HG02623 (cell line): ENCODE measurements around the gene EML4.

Source experiments
- ATAC-seq: cut with Tn5 transposase; IDR thresholded peaks from one replicate; pipeline ENCODE4 v1.9.1; 2021; ENCODE audit warnings: moderate library complexity; ENCODE audit not compliant: unreplicated experiment

The EML4 gene

GRCh38 chr2:42136782-42137124 is 32.4 kb upstream of the EML4 start:
- ATAC-seq, result no peak

DNA sequence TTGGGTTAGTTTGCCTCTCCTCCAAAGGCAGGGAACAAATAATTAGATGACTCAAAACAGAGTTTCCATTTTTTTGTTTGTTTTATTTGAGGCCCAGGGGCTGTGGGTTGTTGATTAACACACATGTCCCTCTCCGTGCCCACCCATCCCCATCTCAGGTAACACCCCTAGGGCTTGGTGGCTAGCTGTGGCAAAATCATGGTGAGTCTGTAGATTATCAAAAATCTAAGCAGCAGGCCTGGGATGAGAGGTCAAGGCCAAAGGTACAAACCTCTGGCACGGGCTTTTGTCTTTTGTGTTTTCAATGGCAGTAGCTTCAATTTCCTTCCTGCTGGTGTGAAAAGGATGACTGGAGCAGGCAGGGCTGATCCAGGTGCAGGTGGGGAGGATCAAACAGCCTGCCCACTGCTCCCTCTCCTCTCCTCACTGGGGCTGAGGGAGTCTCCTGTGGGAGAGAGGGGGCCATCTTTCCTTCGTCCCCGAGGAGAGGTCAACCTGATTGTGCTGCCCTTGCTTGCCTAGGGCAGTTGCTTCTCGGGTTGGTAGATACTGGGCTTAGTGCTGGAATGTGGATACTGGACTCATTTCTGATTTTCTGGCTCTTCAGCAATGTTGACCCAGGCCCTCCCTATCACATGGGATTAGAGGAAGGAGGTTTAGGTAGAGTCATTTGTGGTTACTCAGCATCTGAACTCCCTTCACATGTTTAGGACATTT is 31.9 kb upstream of the EML4 start:
- no peak for ATAC-seq

- ATAC-seq, result no peak
Observed at GRCh38 chr2:42138163-42139015, 30.8 kb upstream of the EML4 start.

- ATAC-seq, result no peak
Observed at GRCh38 chr2:42139101-42139500, 30.1 kb upstream of the EML4 start.

DNA sequence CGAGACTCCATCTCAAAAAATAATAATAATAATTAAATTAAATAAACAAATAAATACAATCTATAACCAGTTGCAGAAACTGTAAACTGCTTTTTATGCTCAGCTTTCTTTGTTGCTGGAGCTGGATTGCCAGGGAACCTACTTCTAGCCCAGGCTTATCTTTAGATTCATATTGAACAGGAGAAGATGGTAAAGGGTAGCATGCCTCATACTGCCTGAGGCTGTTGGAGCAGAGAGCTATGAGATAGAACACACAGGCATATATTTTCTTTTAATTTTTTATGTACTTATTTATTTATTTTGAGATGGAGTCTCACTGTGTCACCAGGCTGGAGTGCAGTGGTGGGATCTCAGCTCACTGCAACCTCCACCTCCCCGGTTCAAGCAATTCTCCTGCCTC is 28.7 kb upstream of the EML4 start:
- ATAC-seq, result no peak

DNA sequence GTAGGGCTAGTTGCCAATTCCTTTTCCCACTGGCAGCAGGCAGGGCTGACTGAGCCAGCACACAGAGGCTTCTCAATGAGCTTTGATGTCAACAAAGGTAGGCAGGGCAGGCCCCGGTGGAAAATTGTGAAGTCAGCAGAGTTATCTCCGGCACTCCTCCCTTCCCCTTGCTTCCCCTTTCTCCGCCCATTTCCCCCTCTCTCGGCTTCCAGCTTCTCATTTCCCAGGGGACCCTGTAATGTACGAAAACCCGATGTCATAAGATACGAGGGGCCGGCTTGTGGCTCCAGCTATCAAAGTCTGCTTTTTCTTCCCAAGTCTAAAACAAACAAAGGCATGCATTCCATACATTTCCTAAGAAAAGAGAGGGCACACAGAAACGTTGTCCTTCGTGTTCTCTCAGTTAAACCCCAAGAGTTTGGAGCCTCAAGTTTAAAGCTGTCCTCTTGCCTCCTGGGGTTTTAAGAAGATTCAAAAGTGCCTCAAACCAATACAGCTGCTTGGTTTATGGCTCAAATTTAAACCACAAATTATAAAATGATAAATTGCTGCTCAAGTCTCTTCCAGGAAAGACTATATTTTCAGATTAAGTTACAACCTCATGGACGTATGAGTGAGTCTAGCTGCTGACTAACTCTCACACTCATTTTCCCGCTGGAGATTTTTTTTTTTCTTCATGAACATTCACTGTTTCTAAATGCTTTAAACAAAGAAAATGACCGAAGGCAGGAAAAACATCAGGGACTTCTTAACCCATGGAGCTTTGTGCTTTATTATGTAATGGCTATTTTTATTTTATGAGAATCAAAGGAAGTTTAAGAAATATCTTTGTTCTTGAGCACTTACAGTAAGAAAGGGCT is 27.2 kb upstream of the EML4 start:
- ATAC-seq, result no peak

DNA sequence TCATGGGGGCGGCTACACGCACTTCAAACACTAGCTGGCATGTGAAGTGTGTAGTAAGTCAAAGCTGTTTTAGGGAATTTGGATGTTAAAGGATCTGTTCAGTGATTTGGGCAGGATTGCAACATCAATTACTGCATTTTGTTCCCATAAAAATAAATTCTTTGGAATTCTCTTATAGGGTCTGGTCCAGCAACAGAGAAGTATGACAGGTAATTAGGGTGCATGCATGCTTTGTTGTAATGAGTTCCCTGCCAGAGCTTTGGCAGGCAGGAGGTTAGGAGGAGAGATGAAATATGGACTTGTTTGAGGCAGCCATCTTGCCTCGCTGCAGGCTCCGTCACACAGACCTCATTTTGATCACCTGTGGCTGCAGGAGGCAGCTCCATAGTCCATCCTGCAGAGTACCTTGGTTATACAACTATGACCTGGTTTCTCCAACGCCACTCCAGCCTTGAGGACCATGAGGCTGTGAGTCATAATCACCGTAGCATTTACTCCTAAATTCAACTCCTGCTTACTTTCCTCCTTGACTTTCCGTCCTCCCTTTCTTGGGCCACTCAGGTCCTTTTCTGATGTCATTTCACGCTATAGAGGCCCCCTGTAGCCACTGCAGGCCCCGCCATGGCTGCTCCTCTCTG is 26.5 kb upstream of the EML4 start:
- no peak for ATAC-seq

- no peak for ATAC-seq
Observed at GRCh38 chr2:42147641-42148274, 21.4 kb upstream of the EML4 start.

DNA sequence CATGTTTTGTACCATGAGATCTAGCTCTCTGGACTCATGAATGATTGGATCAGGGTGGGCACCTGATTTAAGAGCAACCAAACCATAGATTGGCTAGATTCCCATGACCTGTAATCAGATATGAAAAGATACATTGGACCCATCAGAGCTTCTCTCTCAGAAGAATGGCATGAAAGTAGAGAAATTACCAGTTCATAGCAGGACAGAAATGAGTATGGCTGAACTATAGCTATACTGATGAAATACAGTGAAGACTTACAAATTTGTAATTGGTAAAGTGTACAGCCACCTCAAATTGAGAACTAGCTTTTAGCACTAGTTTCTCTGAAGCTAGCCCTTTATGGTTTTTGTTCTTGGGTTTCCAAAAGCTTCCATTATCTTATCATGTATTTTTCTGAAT is 19.0 kb upstream of the EML4 start:
- no peak for ATAC-seq

DNA sequence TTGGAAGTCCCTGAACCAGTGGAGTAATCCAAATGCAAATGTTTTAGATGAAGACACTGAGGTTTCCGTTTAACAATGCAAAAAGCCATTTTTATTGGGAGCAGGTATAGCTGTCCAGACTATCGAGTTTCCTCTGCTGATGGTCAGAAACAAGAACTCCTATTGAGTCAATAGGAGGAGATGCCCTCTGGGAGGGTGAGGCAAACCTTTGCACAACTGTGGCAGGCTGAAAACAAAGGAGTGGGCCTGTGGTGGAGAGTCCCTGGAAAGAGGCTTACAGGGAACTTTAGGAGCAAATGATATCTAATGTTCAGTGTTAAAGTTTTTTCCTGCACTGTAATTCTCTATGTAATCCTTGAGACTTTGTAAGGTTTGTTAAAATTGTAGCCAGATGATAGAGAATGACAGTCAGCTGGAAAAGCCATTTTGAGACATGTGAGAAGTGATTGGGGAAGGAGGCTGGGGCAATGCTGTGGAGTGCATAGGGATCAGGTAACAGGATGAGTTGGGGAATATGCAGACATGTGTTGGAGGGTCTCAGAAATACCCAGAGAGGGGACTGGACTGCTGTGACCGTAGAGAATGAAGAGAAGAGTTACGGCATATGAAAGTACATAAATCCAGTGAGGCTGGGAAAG is 15.1 kb upstream of the EML4 start:
- no peak for ATAC-seq

GRCh38 chr2:42156721-42157120 is 12.4 kb upstream of the EML4 start:
- ATAC-seq, result no peak

- no peak for ATAC-seq
Observed at GRCh38 chr2:42161444-42161843, 7.7 kb upstream of the EML4 start.

GRCh38 chr2:42163444-42164045 is 5.6 kb upstream of the EML4 start:
- no peak for ATAC-seq

DNA sequence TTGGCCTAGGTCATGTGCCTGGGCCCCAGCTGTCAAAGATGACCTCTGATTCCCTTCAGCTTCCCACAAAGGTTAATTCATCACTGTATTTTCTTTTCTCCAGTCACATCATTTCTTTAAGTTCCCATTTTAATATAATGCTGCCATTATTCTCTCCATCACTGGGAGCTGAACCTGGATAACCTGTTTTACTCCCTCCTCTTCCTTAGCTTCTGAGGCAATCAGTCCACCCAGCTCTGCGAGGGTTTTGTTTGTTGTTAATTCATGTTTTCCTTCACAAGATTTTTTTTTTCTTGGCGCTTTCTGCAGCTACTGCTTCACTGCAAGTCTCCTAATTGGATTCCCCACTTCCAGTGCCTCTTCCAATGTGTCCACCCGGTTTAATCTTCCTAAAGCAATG is 5.1 kb upstream of the EML4 start:
- ATAC-seq, result no peak

- ATAC-seq, result no peak
Observed at GRCh38 chr2:42164971-42165370, 4.2 kb upstream of the EML4 start.

DNA sequence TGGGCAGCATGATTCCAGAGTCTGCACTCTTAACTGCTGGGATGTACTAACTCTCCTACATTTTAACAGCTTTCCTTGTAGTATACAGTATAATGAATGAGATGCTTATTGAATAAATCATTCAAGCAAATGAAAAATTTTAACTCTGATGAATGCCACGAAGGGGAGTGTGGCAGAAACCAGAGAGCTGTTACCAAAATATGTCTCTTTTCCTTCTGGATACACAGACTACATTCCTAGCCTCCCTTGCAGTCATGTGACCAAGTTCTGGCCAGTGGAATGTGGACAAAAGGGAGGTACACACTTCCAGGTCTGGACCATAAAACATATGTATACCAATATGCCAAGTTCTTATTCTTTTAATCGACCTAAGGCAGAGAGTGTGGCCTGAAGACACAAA is 1.7 kb upstream of the EML4 start:
- no peak for ATAC-seq

- no peak for ATAC-seq
Observed at GRCh38 chr2:42168459-42169099, 574 bp upstream of the EML4 start.

GRCh38 chr2:42169874-42170521 is 845 bp downstream of the EML4 start:
- peak; percentile 25 for ATAC-seq
